ENCODE data around the gene CREBRF.
"Not testable (repeated sequence)": the region's sequence is repeated elsewhere in the genome, so short reads cannot be mapped to it uniquely, and the experiment has no call there.

The CREBRF gene

GRCh38 chr5:173055983-173056782, at the start of gene CREBRF:
Gene CREBRF, plus strand, starts transcription at chr5:173056352. Its CDS starts 24,424 bp downstream, at chr5:173080776.
- DNase-seq = peak; percentile 82 to 92

DNA sequence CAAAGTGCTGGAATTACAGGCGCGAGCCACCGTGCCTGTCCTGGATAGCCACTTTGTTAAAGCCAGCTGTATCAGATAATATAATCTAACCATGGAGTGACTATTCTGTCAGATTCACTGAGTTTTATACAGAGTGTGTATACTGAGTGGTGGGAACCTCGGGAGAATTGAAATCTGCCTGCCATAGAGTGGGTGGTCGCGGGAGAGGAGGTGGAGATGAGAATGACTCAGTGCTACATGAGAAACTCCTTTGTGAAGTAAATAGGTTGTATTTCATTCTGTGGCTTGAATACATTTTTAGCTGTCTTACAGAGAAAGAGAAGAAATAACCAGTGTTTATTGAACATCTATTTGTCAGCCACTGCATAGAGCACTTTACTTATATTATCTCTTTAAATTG, 46.1 kb upstream of the CREBRF start:
- DNase-seq = no peak

DNA sequence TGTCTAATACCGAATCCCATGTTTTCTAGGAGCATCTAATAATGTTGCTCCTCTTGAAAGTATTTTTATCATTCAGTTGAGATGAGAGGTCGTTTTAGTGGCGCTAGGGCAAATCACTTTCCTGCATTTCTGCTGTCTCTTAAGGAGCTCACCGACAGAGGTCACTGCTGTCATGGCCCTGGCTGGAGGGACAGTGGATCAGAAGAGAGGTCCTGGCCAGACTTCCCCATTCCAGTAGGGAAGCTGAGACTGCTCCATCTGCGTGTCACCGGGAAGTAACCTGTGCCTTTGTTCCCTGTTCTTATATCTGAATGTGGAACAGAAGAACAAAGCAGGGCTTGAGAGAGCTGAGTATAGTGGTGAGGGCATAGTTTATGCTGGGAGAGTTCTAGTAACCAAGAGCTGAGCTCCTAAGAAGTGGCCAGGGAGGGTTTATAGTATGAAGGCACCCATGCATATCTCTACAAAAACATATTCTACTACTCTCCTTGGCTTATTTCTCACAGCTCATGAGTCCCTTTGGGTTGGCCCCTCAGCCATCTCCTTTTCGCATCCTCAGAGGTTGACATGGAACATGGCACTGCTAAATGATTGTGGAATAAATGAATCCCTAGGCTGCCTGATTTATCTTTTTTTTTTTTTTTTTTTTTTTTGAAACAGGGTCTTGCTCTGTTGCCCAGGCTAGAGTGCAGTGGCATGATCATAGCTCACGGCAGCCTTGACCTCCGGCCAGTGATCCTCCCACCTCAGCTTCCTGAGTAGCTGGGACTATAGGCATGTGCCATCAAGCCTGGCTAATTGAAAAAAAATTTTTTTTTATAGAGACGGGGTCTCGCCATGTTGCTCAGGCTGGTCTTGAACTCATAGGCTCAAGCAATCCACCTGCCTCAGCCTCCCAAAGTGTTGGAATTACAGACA, 45.3 kb upstream of the CREBRF start:
- DNase-seq = no peak

- no peak for DNase-seq
Measured at GRCh38 chr5:173011566-173011965, 44.6 kb upstream of the CREBRF start.

DNA sequence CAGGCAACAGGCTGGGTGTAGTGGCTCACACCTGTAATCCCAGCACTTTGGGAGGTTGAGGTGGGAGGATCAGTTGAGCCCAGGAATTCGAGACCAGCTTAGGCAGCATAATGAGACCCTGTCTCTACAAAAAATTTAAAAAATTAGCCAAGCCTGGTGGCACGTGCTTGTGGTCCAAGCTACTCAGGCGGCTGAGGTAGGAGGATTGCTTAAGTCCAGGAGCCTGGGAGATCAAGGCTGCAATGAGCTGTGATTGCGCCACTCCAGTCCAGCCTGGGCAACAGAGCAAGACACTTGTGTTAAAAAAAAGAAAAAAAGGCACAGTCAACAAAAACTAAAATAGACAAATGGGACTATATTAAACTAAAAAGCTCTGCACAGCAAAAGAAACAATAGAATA, 43.3 kb upstream of the CREBRF start:
- DNase-seq = no peak

DNA sequence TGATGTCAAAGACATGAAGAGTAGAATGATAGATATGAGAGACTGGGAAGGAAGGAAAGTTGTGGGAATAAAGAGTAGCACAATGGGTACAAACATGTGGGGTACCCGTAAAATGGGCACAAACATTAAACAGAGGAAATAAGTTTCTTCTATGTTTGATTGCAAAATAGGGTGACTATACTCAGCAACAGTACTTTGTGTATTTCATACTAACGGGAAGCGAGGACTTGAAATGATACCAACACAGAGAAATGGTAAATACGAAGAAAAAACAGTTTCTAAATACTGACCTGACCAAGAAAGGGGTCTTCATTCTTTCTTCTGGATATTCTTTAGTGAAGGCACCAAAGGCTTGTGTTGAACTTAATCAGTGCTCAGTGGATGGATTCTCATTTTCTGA, 41.5 kb upstream of the CREBRF start:
- no peak for DNase-seq

- no peak for DNase-seq
Measured at GRCh38 chr5:173015192-173015591, 41.0 kb upstream of the CREBRF start.

DNA sequence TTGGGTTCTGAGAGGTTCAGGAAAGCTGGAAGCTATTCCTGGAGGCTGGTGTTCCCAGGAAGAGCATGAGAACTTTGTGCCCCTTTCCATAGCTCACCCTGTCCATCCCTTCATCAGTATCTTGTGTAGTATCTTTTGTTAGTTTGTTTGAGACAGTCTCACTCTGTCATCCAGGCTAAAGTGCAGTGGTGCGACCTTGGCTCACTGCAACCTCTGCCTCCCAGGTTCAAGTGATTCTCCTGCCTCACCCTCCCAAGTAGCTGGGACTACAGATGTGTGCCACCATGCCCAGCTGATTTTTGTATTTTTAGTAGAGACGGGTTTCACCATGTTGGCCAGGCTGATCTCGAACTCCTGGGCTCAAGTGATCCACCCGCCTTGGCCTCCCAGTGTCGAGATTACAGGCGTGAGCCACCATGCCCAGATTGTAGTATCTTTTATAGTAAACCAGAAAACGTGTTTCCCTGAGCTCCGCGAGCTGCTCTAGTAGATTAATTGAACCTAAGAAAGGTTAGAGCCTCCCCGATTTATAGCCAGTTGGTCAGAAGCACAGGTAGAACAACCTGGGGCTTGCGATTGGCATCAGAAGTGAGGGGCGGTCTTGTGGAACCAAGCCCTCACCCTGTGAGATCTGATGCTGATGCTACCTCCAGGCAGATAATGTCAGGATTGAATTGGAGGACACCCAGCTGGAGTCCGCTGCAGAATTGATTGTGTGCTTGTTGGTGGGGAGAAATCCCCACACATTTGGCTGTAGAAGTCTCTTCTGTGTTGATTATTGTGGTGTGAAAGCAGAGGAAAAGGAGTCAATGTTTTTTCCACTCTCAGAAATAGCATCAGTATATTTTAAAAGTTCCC, 40.3 kb upstream of the CREBRF start:
- no peak for DNase-seq

DNA sequence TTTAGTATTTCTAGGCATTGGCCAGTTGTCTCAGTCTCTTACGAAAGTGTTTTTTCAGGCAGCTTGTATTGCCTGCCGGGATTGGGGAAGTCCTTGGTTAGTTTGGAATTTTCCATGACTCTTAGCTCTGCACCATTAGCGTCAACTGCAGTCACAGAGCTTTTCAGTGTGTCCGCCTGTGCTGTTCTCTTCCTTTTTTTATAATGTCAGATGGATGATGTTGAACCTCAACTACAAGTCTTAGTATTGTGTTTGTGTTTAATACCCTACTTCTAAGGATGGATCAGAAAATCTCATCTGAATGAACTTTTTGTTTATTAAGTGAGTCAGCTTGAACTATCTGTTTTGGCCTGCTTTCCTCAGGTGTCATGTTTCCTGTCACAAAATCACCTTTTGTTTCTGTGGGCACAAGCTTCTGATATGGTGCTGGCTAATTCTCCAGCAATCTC, 39.5 kb upstream of the CREBRF start:
- no peak for DNase-seq

GRCh38 chr5:173017087-173017486, 39.1 kb upstream of the CREBRF start:
- not testable (repeated sequence) for DNase-seq

- no peak for DNase-seq
Measured at GRCh38 chr5:173018358-173018757, 37.8 kb upstream of the CREBRF start.

GRCh38 chr5:173020154-173020581, 36.0 kb upstream of the CREBRF start:
- no peak for DNase-seq

GRCh38 chr5:173020643-173021042, 35.5 kb upstream of the CREBRF start:
- no peak for DNase-seq

- DNase-seq = no peak
Measured at GRCh38 chr5:173025651-173026050, 30.5 kb upstream of the CREBRF start.

GRCh38 chr5:173027905-173028304, 28.2 kb upstream of the CREBRF start:
- DNase-seq = no peak

DNA sequence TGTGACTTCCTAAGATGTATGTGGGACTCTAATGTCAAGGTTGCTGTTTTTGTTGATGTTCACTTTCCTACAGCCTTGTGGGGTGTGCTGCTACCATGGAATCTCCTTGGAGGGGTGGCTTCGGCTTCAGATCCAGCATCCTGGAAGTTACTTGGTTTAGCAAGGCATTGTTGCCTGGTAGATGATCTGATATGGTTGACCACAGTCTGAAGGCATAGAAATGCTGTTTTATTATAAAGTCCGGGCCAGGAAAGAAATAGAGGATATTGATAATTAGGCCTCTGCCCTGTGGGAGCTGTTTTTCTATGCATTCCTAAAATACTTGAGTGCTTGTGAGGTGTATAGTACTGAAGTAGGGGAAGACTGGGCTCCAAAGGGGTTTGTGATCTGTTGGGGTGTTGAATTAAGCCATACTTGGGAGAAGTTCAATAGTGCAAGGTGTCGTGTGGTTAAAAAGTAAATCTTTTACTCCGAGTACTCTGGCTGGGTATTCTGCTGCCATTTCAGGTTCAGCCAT, 27.3 kb upstream of the CREBRF start:
- DNase-seq = no peak

DNA sequence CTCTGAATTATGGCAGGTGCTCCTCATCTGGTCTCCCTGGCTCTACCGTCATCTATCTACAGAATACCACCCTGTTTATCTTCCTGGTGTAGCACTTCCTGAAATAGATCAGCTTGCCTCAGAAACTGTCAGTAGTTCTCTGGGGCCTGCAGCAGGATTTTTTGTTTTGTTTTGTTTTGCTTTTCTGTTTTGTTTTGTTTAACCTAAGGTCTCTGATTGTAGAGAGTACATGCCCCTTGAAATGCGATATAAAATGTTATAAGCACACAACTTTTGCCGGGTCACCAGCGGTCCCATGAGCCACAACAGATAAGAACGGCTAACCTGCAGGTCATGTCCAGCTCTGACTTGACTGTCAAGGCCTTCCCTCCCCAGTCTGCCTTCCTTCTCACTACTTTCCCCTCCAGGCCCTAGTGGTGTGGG, 26.6 kb upstream of the CREBRF start:
- no peak for DNase-seq

- DNase-seq = not testable (repeated sequence)
Measured at GRCh38 chr5:173032096-173032495, 24.1 kb upstream of the CREBRF start.

DNA sequence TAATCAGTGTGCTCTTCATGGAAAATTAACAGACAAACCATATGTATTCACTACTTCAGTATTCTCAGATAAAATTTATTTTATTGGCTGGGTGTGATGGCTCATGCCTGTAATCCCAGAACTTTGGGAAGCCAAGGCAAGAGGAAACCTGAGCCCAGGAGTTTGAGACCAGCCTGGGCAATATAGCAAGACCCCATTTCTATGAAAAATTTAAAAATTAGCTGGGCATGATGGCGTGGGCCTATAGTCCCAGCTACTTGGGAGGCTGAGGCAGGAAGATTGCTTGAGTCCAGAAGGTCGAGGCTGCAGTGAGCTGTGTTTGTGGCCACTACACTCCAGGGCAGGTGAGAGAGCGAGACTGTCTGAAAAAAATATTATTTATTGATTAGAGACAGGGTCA, 23.4 kb upstream of the CREBRF start:
- no peak for DNase-seq

GRCh38 chr5:173033923-173034322, 22.2 kb upstream of the CREBRF start:
- no peak for DNase-seq

DNA sequence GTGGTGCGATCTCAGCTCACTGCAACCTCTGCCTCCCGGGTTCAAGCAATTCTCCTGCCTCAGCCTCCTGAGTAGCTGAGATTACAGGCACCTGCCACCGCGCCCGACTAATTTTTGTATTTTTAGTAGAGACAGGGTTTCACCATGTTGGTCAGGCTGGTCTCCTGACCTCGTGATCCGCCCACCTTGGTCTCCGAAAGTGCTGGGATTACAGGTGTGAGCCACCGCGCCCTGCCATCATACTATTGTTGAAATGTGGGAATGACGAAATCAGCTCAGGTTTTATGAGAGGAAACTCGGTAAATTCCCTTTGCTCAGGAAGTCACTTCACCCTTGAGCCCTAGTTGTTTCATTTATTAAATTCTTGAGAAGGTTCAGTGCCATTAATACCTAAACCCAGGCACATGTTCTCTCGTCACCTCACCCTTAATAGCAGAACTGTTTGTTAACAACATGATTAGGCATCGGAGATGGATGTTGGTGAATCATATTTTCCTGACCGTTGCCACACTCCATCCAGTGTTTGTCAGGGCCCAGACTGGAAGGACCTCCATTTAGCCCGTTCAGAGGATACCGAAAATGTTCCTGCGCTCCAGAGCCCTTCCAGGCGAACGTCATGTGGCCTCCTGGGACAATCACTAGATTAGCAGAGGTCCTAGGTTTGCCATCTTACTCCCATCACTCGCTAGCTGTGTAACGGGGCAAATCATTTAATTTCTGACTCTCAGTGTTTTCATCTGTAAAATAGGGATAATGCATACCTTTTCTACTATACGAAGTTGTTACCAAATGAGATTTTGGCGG, 20.0 kb upstream of the CREBRF start:
- no peak for DNase-seq

- DNase-seq = no peak
Measured at GRCh38 chr5:173039188-173039587, 17.0 kb upstream of the CREBRF start.
